GM21529 (cell line): ENCODE results near the gene PCYT2.

Experiments used
- ATAC-seq: cut with Tn5 transposase; IDR thresholded peaks from one replicate; pipeline ENCODE4 v1.9.1; 2021; ENCODE audit not compliant: unreplicated experiment

Gene PCYT2

DNA sequence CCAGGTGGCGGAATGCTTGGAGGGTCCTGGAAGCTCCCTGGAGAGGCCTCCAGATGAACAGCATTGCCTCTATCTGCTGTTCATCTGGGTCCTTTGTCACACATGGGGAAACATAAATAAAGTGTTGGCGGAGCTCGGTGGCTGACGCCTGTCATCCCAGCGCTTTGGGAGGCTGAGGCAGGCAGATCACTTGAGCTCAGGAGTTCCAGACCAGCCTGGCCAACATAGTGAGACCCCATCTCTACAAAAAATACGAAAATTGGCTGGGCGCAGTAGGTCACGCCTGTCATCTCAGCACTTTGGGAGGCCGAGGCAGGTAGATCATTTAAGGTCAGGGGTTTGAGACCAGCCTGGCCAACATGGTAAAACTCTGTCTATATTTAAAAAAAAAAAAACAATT is 33.7 kb upstream of the PCYT2 start:
- no peak for ATAC-seq

DNA sequence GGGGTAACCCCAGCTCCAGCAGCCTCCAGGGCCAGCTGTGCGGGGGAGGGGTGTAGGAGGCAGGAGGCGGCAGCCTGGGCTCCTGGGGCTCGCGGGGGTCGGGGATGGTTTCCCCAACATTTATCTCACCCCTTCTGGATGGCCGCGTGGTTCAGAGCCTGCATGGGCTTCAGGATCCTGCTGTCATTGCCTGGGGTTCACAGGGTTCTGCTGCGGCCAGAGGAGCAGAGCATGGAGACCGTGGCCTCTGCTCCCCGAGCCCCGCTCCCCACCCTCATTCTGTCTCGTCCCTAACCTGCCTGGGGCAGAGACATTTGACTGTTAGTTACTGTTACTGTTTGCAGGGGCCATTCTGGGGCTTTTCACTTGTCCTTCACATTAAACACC is 31.0 kb upstream of the PCYT2 start:
- no peak for ATAC-seq

DNA sequence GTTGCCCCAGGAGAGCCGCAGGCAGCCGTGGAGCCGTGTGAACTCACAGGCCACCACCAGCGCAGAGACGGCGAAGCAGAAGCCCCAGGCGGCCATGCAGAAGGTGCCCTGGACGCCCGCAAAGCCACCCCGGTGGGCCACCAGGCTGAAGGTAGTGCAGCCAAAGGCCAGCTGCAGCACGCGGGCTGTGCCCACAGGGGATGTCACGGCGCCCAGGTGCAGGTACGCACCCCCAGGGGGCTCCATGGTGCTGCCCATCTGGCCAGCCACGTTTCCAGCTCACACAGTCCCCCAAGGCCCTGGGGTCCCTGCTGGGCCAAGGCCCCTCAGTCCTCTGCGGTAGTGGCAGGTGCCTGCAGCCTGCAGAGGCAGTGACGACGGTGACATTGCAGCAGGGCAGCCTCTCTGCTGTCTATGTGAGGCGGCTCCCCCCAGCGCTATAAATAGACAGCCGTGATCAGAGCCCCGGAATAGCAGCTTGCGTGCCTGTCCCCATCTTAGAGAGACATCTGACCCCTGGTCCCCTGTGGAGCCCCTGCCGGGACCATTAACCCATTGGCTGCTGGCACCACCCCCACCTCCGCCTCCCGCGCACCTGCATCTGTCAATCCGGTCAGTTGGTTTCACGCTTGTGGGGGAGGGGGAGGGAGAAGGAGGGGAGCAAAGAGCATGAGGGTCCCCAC is 30.4 kb upstream of the PCYT2 start:
- no peak for ATAC-seq

DNA sequence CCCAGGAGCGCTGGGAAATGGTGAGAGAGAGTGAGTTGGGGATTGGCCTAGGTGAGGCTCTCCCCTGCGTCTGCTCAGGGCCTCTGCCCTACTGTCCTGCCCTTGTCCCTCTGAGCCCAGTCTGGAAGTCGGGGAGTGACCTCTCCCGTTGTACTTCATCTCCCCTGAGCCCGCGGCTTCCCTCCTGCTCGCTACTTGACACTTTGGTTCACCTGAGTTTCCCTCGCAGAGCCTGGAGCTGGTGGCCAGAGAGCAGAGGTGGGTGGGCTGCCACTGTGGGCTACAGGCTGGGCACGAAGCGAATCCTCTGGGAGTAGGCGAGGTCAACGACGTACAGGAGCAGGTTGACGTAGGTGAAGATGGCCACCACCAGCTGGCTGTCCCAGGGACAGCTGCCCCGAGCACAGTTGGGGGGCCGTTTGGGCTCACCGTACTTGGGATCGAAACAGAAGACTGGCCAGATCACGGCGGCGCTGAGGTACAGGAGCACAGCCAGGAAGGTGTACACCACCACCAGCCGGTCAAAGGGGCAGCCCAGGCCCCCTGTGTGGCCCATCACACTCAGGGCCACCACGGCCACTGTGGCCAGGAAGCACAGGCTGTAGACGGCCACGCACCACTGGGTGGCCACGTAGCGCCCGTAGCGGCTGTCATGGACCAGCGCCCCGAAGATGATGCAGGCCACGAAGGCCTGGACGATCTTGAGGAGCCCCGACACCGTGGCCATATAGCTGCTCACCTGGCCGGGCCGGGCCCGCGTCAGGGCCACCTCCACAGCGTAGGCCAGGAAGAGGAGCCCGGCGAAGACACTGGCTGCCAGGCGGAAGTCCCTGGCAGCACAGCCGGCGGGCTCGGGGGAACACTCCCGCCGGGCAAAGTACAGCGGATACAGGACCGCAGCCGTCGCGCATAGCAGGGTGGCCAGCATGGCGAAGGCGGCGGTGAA is 29.6 kb upstream of the PCYT2 start:
- no peak for ATAC-seq

DNA sequence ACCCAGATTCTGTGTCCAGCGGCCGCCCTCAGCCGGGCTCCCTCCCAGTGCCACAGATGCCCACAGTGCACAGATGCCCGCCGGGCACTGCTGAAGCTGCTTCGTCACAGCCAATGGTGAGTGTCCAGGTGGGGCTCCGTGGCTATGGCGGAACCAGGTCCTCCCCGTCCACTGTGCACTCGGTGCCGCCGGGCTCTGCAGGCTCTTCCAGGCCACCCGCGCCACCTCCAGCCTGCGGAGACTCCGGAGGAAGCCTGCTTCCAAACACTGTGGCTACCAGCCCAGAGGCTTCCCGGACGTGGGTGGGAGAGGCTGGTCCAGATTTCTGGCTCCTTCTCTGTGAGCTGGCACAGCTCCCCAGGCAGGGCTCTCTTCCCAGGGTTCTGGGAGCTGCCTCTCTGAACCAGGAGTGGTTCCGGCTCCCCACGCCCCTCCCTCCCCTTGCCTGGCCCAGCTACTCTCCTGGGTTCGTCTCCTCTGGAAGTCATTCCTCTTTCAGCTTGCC is 28.7 kb upstream of the PCYT2 start:
- no peak for ATAC-seq

DNA sequence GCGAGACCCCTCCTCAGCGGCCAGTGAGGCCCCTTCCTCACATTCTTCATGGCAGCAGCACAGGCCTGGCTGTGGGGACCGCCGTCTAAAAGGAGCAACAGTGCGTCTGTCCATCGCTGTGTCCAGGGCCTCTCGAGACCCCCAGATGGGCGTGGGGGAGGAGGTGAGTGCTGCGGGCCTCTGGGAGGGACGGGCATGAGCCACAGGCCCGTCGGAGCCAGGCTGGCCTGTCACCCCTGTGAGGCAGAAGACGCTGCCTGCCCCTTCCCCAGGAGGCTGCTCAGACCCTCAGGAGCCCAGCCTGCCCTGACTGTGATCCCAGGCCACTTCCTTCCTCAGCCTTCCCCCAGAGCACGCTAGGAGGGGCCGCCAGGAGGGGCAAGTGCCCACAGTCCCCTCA is 28.0 kb upstream of the PCYT2 start:
- ATAC-seq = no peak

DNA sequence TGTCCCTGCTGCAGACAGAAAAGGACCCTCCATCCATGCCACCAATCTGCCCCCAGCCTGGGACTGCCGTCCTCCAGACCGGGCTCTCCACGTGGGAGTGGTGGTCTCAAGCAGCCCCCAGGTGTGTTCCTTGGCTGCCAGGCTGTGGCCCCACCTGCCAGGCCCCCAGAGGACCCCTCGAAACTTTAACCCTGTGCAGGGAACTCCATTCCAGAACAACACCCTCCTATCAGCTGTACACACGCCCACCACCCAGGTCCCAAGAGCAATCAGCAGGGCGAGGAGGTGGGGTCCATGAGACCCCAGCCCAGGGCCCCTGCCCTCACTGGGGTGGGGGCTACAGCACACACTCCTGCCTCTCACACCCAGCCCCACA is 24.5 kb upstream of the PCYT2 start:
- no peak for ATAC-seq

DNA sequence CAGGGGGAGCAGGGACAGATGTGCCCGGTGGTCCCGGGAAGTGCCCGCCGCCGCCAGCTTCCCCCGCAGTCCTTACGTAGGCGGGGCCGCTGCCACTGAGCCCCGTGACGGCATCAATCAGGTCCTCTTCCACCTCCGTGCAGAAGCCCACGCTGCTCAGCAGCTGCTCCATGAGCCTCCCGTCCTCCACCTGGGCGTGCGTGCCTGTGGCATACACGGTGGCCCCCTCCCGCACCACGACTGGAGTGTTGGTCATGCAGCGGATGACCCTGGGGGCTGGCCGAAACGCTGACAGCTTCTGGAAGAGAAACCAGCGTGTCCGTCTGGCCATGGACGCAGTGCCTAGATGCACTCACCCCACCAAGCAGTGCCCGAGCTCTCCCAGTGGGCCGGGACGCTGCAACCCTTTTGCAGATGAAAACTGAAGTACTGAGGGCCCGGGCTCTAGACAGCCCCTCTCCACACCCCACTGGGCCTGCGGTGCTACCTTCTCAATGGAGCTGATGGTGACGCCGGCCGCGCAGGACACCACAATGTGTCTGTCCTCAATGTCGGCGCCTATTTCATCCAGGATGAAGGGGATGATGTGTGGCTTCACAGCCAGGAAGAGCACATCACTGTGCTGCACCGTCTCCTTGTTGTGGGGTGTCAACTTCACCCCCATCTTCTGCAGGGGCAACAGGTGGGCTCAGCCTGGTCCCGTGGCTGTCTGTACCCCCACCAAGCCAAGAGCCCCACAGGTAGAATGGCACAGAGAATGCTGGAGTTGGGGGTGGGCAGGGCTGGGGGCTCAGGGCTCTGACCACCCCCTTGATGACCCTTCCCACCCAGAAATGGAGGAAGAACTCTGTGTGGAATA is 23.9 kb upstream of the PCYT2 start:
- ATAC-seq = no peak

DNA sequence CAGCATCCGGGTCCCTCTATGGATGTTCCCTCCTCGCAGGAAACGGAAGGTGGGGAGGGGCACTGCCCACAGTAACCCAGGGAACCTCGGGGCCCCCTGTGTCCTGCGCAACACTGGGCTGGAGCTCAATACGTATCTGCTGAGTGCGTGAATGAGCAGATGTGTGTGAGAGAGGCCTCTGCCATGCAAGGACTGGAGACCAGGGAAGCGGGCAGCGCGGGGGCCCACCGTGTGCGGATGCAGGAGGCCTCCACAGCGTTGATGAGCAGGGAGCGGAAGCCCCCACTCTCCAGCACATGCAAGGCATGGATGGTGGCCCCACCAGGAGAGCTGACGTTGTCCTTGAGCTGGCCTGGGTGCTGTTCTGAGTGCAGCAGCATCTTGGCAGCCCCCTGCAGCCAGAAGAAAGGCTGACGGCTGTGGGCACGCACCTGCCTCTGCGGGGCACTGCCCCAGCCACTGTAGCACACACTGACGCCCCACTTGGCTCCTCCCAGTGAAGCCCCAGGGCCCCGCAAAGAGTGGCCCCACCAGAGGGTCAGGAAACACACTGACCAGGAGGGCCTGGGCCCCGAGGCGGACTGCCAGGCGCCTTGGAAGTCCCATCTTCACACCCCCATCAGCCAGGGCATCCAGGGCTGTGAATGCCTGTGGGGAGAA is 23.0 kb upstream of the PCYT2 start:
- no peak for ATAC-seq

DNA sequence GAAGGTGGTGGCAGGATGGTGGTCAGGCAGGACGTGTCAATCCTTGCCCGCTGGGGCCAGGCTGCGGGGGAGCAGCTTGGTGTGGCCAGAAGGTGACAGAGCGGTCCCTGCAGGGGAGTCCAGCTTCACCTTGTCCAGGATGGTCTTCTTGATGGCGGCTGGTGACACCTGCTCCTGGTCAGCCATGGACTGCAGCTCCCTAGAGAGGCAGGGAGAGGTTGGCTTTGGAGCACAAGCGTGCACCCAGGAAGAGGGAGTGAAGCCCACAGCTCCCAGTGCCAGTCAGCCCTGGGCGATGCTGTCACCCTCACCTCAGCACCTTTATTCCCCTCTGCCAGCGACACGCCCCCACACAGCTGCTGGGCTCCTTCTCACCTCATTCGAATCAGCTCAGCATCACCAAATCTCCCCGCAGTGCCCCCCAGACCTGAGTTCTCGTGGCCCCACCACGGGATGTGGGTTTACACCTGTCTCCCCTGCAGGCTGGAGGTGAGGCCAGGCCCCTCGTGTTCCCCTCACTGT is 22.0 kb upstream of the PCYT2 start:
- no peak for ATAC-seq

DNA sequence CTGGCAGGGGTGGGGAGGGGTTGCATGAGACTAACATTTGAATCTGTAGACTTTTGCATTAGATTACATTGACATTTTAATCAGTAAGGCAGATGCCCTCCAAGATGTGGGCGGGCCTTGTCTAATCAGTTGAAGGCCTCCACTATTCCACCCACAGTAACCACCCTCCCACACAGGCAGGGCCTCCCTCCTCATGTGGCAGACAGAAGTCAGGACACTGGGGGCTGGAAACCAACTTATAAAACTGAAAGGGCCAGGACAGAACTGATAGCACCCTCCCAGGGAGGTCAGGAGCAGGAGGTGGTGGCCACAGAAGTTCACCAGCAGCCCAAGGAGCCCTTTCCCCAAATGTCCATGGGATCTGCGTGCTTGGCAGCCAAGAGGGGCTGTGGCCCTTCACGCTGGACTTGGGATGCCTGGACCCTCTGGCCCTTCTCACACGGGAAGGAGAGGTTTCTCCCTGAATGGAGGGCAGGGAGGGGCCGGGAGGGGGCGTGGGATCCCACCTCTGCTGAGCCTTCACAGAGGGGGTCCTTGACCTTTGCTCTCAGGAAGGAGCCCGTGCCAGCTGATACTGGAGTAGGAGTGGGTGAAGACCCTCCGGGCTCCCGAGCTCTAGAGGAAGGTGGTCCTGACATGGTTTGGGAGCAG is 21.3 kb upstream of the PCYT2 start:
- no peak for ATAC-seq

DNA sequence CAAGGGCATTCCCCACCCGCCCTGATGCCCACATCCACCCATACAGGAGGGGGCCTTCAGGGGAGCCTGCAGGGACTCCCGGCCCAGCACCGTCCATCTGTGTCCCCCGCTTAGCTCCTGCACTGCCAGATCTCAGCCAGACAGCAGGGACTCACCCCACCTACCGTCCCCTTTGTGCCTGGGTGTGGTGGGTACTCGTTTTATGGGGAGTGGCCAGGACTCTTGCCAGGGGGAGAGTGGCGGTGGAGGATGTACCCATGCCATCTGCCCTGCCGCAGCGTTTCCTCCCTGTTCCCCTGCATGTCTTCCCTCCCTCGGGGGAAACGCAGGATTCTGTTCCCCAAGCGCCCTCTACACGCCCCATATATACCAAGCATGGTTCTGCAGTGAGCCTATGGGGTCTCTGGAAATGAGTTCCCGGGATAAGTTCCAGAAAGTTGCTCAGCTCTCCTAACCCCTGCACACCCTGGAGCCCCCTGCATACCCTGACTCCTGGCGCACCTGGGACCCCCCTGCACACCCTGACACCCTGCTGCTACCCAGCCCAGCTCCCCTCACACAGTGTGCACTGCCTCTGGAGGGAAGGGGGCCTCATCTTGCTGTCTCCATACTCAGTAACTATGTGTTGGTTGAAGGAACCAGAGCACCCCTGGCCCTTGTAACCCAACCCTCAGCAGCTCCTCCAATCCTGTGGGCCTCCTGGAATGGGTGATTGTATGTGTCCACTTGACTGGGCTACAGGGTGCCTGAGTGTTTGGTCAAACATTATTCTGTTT is 20.5 kb upstream of the PCYT2 start:
- no peak for ATAC-seq

DNA sequence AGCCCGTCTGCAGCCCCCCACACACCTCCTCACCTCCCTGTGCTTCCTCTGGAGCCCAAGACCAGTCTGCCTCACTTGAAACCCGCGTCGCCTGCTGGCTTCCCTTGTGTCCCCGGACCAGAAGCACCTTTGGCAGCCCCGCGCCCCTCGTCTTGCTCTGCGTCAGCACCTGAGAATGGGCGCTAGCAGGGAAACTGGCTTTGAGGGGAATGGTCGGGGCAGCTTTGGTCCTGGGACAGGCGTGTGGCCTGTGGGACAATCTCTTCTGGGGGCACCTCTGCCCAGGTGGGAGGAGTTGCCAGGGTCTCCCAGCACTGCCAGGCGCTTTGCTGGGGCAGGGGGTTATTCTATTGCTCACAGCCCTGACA is 20.0 kb upstream of the PCYT2 start:
- ATAC-seq = no peak

DNA sequence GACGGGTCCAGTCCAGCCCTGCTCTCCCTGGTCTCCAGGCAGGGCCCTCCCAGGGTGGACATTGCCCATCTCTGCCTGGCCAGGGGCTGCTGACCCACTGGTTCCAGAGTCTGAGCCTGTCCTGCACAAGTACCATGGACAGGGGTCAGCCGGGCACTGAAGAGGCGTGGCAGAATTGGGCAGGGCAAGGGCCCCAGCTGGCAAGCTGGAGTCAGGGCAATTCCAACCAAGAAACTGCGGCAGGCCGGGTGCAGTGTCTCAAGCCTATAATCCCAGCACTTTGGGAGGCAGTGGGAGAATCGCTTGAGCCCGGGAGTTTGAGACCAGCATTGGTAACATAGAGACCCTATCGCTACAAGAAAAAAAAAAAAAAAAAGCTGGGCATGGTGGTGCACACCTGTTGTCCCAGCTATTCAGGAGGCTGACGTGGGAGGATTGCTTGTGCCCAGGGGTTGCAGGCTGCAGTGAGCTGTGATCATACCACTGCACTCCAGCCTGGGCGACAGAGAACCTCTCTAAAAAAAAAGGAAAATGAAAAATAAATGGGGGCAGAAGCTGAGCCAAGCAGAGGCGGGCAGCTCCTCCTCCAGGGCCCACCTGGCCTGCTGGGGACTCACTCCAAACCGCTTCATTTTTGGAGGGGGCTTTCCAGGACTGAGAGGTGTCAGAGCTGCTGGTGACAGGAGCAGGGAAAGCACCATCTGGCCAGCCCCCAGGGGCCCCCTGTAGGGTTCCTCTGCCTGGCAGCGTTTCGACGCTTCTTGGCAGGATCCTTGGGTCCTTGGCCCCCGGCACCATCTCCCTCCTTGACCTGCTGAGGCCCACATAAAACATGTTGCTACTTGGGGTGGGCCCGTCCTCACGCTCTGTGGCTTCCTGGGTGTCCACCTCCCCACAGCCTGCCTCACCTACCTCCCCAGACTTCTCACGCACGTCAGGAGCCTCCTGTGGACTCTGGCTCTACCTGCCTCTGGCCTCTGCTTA is 19.2 kb upstream of the PCYT2 start:
- no peak for ATAC-seq

DNA sequence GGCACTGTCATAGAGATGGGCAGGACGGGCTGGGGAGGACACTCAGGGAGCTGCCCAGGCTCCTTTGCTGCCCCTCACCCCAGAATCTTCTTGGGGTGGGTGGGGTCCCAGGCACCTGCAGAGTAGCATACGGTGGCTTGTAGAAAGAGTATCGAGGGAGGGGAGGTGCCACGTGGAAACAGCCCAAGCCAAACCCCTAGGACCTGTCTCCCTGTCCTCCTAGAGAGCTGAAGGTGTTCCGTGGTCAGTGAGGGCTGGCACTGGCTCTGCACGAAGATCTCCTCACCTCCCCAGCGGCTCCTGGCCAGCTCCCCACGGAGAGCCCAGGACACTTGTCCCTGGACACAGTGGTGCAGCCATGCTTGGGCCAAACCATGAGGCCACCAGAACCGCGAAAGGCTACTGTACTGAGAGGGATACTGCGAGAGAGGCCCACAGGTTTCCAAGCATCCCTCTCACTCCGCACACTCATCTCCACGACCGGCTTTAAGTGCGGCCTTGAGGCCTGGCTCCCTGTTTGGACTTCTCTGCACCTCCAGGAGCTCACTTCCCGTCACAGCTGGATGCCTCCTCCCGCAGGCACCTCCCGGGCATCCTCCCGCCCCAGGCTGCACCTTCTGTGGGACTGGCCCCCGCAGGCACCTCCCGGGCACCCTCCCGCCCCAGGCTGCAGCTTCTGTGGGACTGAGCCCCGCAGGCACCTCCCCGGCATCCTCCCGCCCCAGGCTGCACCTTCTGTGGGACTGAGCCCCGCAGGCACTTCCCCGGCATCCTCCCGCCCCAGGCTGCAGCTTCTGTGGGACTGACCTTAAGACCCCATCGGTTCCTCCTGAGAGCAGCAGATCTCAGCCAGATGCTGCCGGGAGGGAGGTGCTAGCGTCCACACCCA is 18.3 kb upstream of the PCYT2 start:
- no peak for ATAC-seq

DNA sequence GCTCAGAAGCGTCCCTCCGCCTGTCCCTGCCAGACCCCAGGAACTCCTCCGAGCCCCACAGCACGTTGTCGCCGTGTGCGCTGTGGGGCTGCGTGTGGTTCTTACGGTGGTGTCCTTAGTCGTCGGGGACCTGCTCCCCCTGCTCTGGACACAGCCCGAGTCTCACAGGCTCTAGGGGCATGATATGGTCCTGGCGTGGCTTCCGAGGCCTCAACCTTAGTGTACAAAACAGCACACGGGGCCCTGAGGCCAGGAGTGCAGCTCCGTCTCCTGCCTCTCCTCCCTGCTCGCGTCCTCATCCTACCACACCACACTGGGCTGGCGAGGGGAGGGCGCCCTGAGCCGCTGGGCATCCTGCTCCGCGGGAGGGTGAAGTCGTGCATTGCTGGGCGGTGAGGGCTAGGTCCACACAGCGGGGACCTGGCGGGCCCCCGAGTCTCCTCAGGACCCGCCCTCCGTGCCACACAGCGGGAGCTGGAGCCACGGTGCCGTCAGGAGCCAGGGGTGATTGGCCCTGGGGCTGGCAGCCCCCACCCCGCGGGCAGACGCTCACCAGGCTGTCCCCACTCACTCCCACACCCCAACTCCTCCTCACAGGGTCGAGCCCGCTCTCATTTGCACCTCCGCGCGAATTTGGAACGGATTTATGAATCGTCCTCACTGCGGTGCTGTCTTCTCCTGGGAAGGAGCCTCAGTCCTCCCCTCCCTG is 17.5 kb upstream of the PCYT2 start:
- no peak for ATAC-seq
